HEK293T (cell line): ENCODE data around the gene ZNF148.

Experiments used
- ARNT ChIP-seq: fragments of 450-650 bp; IDR thresholded peaks from 2 replicates; pipeline ENCODE4 v1.6.1; 2017; ENCODE audit warnings: mild to moderate bottlenecking
- HDGF ChIP-seq: fragments of 450-650 bp; IDR thresholded peaks from 2 replicates; pipeline ENCODE4 v1.6.1; 2017; ENCODE audit warnings: antibody characterized with exemption, borderline replicate concordance
- PKNOX1 ChIP-seq: fragments of 450-650 bp; IDR thresholded peaks from 2 replicates; pipeline ENCODE4 v1.6.1; 2016
- SP1 ChIP-seq: fragments of 450-650 bp; IDR thresholded peaks from 2 replicates; pipeline ENCODE4 v1.6.1; 2017
- SUZ12 ChIP-seq: fragments of 450-650 bp; IDR thresholded peaks from 2 replicates; pipeline ENCODE4 v1.6.1; 2016; ENCODE audit warnings: mild to moderate bottlenecking

GRCh38 chr3:125256675-125257074 lies 118.5 kb downstream of the ZNF148 start:
- TF ChIP-seq ARNT (no peak), PKNOX1 (no peak), SUZ12 (no peak), HDGF (no peak), SP1 (no peak)
